Loucy (cell line): ENCODE measurements around the gene FBRSL1.

Experiments used
- H2AFZ ChIP-seq: fragments of 200-600 bp; sonication (generic); 2 replicates; pipeline ENCODE4 v1.6.0; 2016; ENCODE audit warnings: antibody characterized with exemption, mild to moderate bottlenecking, low read length, moderate library complexity
- H3F3A ChIP-seq: fragments of 200-600 bp; 2 replicates; pipeline ENCODE4 v1.6.0; 2016; ENCODE audit warnings: antibody characterized with exemption, low read depth, mild to moderate bottlenecking
- H3K27me3 ChIP-seq: fragments of 200-600 bp; sonication (generic); 2 replicates; pipeline ENCODE4 v1.6.1; 2014; ENCODE audit warnings: low read length, mild to moderate bottlenecking; ENCODE audit not compliant: insufficient read depth, poor library complexity, severe bottlenecking
- H3K36me3 ChIP-seq: fragments of 200-600 bp; sonication (generic); 2 replicates; pipeline ENCODE4 v1.6.1; 2016; ENCODE audit warnings: low read length; ENCODE audit not compliant: insufficient read depth
- H3K4me1 ChIP-seq: fragments of 200-600 bp; sonication (generic); 2 replicates; pipeline ENCODE4 v1.5.1; 2014; ENCODE audit warnings: low read length, mild to moderate bottlenecking; ENCODE audit not compliant: insufficient read depth, poor library complexity, severe bottlenecking
- H3K4me2 ChIP-seq: fragments of 200-600 bp; sonication (generic); 2 replicates; pipeline ENCODE4 v1.6.0; 2014; ENCODE audit warnings: antibody characterized with exemption, low read length, low read depth, mild to moderate bottlenecking; ENCODE audit not compliant: poor library complexity, severe bottlenecking
- H3K4me3 ChIP-seq: fragments of 200-600 bp; sonication (generic); 2 replicates; pipeline ENCODE4 v1.5.1; 2014; ENCODE audit warnings: low read length, mild to moderate bottlenecking, mixed read lengths; ENCODE audit not compliant: poor library complexity, severe bottlenecking
- H3K79me2 ChIP-seq: fragments of 200-600 bp; sonication (generic); 2 replicates; pipeline ENCODE4 v1.6.1; 2014; ENCODE audit warnings: low read length; ENCODE audit not compliant: insufficient read depth
- H3K9ac ChIP-seq: fragments of 200-600 bp; sonication (generic); 2 replicates; pipeline ENCODE4 v1.6.0; 2014; ENCODE audit warnings: mild to moderate bottlenecking, low read depth, low read length, moderate library complexity; ENCODE audit not compliant: poor library complexity, severe bottlenecking
- H3K9me2 ChIP-seq: fragments of 200-600 bp; sonication (generic); replicated peaks from 2 replicates; pipeline ENCODE4 v1.6.1; 2016; ENCODE audit warnings: low read depth, low read length, mixed read lengths
- H3K9me3 ChIP-seq: fragments of 200-600 bp; sonication (generic); 2 replicates; pipeline ENCODE4 v1.6.1; 2014; ENCODE audit warnings: mild to moderate bottlenecking, antibody characterized with exemption, low read length, low read depth; ENCODE audit not compliant: insufficient read depth
- H4K20me1 ChIP-seq: fragments of 200-600 bp; sonication (generic); 2 replicates; pipeline ENCODE4 v1.6.0; 2014; ENCODE audit warnings: antibody characterized with exemption, low read length, mild to moderate bottlenecking; ENCODE audit not compliant: insufficient read depth, poor library complexity, severe bottlenecking
- EZH2phosphoT487 ChIP-seq: fragments of 200-600 bp; IDR thresholded peaks from 2 replicates; pipeline ENCODE4 v1.6.1; 2018; ENCODE audit warnings: antibody characterized with exemption, mild to moderate bottlenecking, moderate library complexity, borderline replicate concordance
- TF ChIP-seq, protein P1 (sequence below): fragments of 200-600 bp; sonication (generic); conservative IDR thresholded peaks from 2 replicates; pipeline ENCODE4 v1.5.1; 2014; ENCODE audit warnings: mild to moderate bottlenecking, antibody characterized with exemption, low read length

The FBRSL1 gene

DNA sequence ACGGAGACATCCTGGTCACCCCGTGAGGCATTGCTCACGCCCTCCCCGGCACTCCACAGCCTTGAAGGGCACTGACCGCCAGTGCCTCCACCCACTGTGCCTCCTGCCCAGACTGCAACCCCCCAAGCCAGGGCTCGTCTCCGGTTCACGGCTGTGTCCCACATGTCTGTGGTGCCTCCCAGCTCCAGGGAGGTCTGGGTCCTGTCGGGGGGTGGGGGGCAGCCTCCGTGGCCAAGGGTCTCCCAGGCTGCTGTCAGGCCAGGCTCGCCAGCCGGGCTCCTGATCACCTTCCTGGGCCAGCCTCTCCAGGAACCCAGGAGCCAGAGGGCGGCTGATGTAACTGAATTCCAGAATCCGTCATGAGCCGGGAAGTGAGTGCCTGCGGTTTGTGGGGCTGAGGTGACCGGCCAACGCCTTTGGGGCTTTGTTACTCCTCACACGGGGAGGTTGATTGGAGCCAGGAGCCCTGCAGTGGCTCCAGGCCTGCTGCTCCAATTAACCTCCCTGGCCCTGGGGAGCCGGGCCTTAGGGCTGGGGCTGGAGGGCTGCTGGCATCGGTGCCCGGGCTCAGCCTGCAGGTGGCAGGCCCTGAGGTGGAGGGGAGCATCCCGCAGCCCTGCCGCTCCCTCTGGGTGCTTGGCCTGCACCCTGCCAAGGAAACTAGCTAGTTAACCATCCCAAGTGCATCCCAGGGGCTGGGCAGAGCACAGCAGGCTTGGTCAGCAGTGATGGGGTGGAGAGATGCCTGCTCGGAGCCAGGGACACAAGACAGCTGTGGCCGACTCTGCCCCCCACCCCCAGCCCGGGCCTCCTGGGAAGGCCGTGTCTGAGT lies 36.4 kb upstream of the FBRSL1 start:
- no peak overlapping the region for H3K4me2 ChIP-seq
- H3K9ac ChIP-seq = no peak overlapping the region
- no peaks in the 10 kb centered on the region for H3K9me2 ChIP-seq
- H3F3A ChIP-seq = no peaks in the 10 kb centered on the region
- no peaks in the 10 kb centered on the region for H4K20me1 ChIP-seq
- H3K36me3 ChIP-seq = no peaks in the 10 kb centered on the region
- no peaks in the 10 kb centered on the region for H3K79me2 ChIP-seq
- no peak for TF ChIP-seq EZH2phosphoT487
- TF ChIP-seq, protein P1, sequence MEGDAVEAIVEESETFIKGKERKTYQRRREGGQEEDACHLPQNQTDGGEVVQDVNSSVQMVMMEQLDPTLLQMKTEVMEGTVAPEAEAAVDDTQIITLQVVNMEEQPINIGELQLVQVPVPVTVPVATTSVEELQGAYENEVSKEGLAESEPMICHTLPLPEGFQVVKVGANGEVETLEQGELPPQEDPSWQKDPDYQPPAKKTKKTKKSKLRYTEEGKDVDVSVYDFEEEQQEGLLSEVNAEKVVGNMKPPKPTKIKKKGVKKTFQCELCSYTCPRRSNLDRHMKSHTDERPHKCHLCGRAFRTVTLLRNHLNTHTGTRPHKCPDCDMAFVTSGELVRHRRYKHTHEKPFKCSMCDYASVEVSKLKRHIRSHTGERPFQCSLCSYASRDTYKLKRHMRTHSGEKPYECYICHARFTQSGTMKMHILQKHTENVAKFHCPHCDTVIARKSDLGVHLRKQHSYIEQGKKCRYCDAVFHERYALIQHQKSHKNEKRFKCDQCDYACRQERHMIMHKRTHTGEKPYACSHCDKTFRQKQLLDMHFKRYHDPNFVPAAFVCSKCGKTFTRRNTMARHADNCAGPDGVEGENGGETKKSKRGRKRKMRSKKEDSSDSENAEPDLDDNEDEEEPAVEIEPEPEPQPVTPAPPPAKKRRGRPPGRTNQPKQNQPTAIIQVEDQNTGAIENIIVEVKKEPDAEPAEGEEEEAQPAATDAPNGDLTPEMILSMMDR = no peak
- no peak overlapping the region for H3K4me3 ChIP-seq
- no peaks in the 10 kb centered on the region for H3K27me3 ChIP-seq
- no peak overlapping the region for H2AFZ ChIP-seq
- no peaks in the 10 kb centered on the region for H3K9me3 ChIP-seq
- peaks cover 16% of the 10 kb centered on the region for H3K4me1 ChIP-seq

DNA sequence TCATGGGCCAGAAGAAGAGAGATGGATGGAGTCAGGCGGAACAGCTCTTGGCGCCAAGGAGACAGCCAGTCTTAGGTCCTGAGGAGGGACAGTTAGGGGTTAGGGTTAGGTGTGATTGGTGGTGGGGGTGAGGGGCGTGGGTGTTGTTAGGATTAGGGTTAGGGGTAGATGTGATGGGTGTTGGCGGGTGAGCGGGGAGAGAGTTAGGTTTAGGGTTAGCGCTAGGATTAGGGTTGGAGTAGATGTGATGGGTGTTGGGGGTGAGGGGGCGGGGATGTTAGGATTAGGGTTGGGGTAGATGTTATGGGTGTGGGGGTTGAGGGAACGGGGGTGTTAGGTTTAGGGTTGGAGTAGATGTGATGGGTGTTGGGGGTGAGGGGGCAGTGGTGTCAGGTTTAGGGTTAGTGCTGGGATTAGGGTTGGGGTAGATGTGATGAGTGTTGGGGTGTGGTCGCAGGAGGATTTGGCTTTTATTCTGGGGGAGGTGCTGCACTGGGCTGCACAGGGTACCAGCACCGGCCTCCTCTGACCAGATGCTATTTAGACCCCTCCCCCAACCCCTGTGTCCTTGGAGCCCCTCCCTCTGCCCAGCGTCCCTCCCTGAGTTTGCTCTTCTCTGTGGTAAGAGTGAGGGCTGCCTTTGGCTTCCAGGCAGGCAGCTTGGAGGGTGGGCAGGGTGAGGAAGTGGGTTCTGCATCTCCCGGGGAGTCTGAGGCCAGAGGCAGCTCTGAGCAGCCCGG lies 35.6 kb upstream of the FBRSL1 start:
- Histone ChIP-seq H3K4me3 (peak overlapping the region; percentile 42), H3F3A (no peaks in the 10 kb centered on the region), H3K9me3 (no peaks in the 10 kb centered on the region), H3K9me2 (no peaks in the 10 kb centered on the region), H3K27me3 (no peaks in the 10 kb centered on the region), H3K9ac (peak overlapping the region; percentile 63), H3K4me2 (peak overlapping the region; percentile 70), H2AFZ (no peak overlapping the region), H4K20me1 (no peaks in the 10 kb centered on the region), H3K36me3 (no peaks in the 10 kb centered on the region), H3K79me2 (no peaks in the 10 kb centered on the region), H3K4me1 (peaks cover 16% of the 10 kb centered on the region)
- no peak for TF ChIP-seq EZH2phosphoT487
- TF ChIP-seq, protein P1 = no peak

DNA sequence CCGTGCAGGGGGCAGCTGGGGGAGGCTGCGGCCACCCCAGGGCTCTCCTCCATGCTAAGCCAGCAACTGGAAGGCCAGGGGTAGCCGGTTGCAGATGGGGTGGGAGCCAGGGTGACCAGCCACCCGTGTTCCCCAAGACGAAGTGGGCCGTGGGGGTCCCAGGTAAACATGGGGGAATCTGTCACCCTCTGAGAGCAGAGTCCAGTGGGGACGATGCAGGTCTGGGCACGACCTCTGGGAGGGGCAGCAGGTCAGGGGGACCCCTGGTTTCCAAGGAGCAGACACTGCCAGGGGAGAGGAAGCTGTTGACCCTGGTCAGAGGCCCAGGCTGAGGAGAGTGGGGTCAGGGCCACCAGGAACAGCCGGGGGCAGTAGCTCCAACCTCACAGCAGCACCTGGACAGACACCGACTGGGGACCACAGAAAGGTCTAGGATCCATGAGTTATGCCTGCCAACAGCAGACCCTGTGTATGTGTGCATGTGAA lies 35.0 kb upstream of the FBRSL1 start:
- Histone ChIP-seq H3K36me3 (no peaks in the 10 kb centered on the region), H3K9ac (peak overlapping the region; percentile 63), H4K20me1 (no peaks in the 10 kb centered on the region), H3K27me3 (no peaks in the 10 kb centered on the region), H3K4me2 (peak overlapping the region; percentile 70), H3K9me3 (no peaks in the 10 kb centered on the region), H3F3A (no peaks in the 10 kb centered on the region), H3K4me3 (peak overlapping the region; percentile 42), H3K79me2 (no peaks in the 10 kb centered on the region), H3K4me1 (peaks cover 16% of the 10 kb centered on the region), H3K9me2 (no peaks in the 10 kb centered on the region), H2AFZ (no peak overlapping the region)
- TF ChIP-seq, protein P1 = no peak
- no peak for TF ChIP-seq EZH2phosphoT487
